ENCODE data around the gene LYRM4.

LYRM4 gene

DNA sequence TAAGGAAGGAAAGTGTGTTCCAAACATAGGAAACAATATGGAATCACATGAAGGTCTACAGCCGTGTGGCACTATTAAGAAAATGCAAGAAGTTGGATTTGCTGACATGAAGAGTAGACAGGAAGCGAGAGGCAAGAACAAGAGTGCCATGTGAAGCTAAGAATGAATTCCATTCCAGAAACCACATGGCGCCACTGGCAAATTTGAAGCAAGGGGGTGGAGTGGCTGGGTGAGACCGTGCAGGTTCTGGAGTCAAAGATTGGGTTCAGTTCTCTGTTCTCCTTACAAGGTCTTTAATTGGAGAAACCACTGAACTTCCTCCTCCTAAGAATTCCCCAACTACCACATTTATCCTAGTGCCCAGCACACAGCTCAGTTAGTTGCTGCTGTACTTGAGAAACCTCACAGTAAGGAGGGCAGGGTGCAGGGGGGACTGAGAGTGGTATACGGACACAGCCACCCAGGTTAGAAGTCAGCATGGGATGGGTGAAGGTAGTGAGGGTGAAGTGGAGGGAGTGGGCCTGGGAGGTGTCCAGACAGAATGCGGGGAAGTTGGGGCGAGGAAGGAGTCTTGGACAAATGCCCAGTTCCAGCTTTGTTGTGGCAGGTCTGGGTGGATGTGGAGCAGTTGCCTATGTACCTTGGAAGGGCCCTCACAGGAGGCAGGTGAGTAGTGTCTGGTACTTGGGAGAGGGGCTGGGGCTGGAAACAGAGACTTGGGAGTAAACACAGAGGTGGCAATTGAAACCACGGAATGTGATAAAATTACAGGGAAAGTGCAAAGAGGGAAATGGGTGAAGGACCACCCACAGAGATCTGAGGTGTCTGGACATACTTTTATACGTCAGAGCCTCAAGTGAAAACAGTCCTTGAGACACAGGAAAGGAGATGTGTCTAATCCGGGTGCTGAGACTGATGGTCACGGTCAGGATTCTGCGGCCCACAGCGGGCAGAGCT is 14.3 kb downstream of the LYRM4 start:
- H3K4me3 Mint-ChIP-seq = no peak overlapping the region
- H3K9me3 Mint-ChIP-seq = peaks cover 4% of the 10 kb centered on the region
- no peak for DNase-seq (ENCODE audit: low spot score)
- no peaks in the 10 kb centered on the region for H3K4me1 Mint-ChIP-seq (ENCODE audit: low read depth)
- H3K27me3 Mint-ChIP-seq (ENCODE audit: low read depth) = no peaks in the 10 kb centered on the region
- H3K27ac Mint-ChIP-seq = no peak overlapping the region
- H3K36me3 Mint-ChIP-seq (ENCODE audit: low read depth) = peaks cover 6% of the 10 kb centered on the region

DNA sequence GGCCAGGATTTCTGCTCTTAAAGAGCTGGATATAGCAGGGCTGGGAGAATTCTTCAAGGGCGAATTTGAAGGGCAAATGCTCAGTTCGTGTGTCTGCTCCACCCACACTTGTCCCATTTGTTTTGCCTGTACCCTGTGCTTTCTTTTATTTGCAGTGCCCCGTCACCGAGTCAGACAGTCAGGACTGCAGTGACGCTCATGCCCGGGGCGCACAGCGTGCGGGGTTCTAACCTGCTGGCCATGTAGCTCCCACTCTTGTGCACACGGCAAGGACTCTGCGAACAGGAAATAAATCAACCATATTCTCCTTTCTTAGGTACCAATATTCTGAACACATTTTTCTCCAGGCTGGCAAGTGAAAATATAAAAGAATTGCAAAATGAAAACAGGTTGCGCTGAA is 17.7 kb downstream of the LYRM4 start:
- Mint-ChIP-seq H3K27ac (no peak overlapping the region), H3K36me3 (ENCODE audit: low read depth) (no peaks in the 10 kb centered on the region), H3K4me1 (ENCODE audit: low read depth) (no peaks in the 10 kb centered on the region), H3K27me3 (ENCODE audit: low read depth) (no peaks in the 10 kb centered on the region), H3K4me3 (no peak overlapping the region), H3K9me3 (no peaks in the 10 kb centered on the region)
- DNase-seq (ENCODE audit: low spot score) = no peak

DNA sequence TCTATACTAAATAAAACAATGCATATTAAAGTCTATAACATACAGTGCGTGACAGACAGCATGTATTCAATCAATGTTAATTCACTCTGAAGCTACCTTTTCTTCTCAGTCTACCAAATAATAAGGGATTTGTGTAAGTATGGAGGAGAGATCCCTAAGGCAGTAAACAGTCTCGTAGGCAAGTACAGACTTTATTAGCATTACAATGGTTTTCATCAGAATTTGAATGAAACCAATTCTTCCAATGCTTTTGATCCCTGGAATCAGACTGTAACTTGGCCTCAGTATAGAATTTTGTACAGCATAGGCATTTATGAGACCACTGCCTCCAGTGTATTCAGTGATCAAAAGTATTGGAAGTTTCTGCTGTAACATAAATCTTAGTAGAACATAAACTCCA is 19.5 kb downstream of the LYRM4 start:
- Mint-ChIP-seq H3K27ac (no peak overlapping the region), H3K9me3 (no peaks in the 10 kb centered on the region), H3K27me3 (ENCODE audit: low read depth) (no peaks in the 10 kb centered on the region), H3K36me3 (ENCODE audit: low read depth) (no peaks in the 10 kb centered on the region), H3K4me3 (no peak overlapping the region), H3K4me1 (ENCODE audit: low read depth) (no peaks in the 10 kb centered on the region)
- DNase-seq (ENCODE audit: low spot score) = no peak

DNA sequence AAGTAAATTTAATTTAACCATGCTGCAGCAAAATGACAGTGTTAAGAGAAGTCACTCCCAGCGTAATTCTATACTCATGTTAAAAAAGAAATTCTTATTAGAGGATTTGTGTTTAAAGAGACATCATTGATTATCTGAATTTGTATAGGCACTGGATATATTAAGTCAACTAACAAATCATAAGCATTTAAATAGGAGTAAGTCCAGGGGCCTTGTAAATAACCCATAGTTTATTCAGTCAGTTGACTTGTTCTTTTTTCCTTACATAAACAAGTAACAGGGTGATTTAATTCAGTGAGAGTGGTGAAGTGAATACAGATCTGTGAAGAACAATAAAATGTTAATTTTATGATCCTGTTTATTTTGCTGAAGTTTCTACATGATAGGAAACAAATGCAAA is 22.4 kb downstream of the LYRM4 start:
- H3K27ac Mint-ChIP-seq = no peak overlapping the region

DNA sequence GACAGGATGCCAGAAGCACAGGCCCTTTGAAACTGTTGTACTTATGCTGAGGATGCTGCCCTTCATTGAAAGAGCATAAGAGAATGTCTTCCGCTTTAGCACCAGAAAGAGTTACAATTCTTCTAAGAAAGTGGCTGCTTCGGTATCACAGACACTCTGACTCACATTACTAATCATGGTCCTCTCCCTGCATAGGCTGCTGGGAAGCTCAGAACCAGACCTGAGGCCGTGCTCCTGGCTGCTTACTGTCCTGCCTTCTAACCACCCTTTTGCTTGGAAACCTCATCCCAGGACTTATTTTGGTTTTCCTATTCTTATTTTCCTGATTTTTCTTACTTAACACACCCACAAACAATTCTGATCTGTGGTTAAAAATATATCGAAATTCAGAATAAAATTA is 22.9 kb downstream of the LYRM4 start:
- no peaks in the 10 kb centered on the region for H3K9me3 Mint-ChIP-seq
- no peaks in the 10 kb centered on the region for H3K36me3 Mint-ChIP-seq (ENCODE audit: low read depth)
- H3K4me3 Mint-ChIP-seq = no peak overlapping the region

More for the DNA sequence above, 22.4 kb downstream of the LYRM4 start:
- Mint-ChIP-seq H3K4me3 (no peak overlapping the region), H3K36me3 (ENCODE audit: low read depth) (no peaks in the 10 kb centered on the region), H3K27me3 (ENCODE audit: low read depth) (no peaks in the 10 kb centered on the region), H3K4me1 (ENCODE audit: low read depth) (peaks cover 3% of the 10 kb centered on the region), H3K9me3 (no peaks in the 10 kb centered on the region)
- no peak for DNase-seq (ENCODE audit: low spot score)

DNA sequence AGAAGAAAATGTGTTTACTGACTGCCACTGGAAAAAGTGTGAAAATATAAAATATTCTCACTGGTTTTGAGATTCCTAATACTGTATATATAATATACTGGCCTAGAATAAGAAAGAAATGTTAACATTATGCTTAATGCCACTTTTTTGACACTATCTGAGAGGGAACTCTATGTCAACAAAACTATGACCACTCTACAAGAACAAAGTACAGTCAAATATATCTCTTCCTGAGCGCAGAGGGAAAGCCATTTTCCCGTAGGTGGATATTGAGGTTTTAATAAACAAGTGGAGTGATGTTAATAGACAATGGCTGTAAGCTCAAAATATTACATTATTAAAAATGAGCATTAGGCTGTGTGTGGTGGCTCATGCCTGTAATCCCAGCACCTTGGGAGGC is 24.9 kb downstream of the LYRM4 start:
- H3K27me3 Mint-ChIP-seq (ENCODE audit: low read depth) = no peaks in the 10 kb centered on the region
- no peak overlapping the region for H3K27ac Mint-ChIP-seq

More for the DNA sequence above, 22.9 kb downstream of the LYRM4 start:
- DNase-seq (ENCODE audit: low spot score) = no peak
- H3K27ac Mint-ChIP-seq = no peak overlapping the region
- H3K27me3 Mint-ChIP-seq (ENCODE audit: low read depth) = no peaks in the 10 kb centered on the region
- peaks cover 4% of the 10 kb centered on the region for H3K4me1 Mint-ChIP-seq (ENCODE audit: low read depth)

DNA sequence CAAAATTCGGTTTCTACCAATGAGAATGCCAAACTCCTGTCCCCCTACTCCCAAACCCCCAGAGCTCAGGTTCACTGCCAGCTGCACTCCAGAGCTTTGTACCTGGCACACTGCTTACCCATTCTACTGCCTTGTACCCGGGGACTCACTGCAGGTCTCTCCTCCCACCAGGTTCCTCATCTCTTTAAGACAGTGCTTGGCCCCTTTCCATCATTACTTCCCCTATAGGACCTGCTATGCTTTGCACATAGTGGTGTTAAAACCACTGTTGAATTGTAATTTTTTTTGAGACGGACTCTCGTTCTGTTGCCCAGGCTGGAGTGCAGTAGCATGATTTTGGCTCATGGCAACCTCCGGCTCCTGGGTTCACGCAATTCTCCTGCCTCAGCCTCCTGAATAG is 25.9 kb downstream of the LYRM4 start:
- Mint-ChIP-seq H3K36me3 (ENCODE audit: low read depth) (no peaks in the 10 kb centered on the region), H3K9me3 (no peaks in the 10 kb centered on the region), H3K4me3 (no peak overlapping the region), H3K4me1 (ENCODE audit: low read depth) (peaks cover 8% of the 10 kb centered on the region), H3K27me3 (ENCODE audit: low read depth) (no peaks in the 10 kb centered on the region), H3K27ac (no peak overlapping the region)
- no peak for DNase-seq (ENCODE audit: low spot score)

More for the DNA sequence above, 24.9 kb downstream of the LYRM4 start:
- Mint-ChIP-seq H3K9me3 (no peaks in the 10 kb centered on the region), H3K36me3 (ENCODE audit: low read depth) (no peaks in the 10 kb centered on the region), H3K4me3 (no peak overlapping the region), H3K4me1 (ENCODE audit: low read depth) (peaks cover 8% of the 10 kb centered on the region)
- no peak for DNase-seq (ENCODE audit: low spot score)

DNA sequence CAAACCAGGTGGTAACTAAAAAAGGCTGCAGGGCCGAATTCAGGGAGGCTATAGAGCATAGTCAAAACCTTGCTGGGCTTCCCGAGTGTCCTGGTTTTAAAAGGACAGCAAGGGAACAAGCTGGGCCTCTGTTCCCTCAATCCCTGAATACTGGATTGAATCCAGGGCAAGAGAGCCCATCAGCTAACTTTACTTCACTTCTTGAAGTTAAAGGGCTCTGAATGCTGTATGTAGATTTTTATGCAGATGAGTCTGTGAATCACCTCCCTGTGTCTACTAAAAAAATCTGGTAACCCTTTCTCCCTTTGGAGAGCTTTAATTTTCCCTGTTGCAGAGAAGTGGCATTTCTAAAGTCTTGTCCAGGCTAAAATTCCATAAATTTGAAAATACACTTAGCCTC is 29.5 kb downstream of the LYRM4 start:
- H3K27me3 Mint-ChIP-seq (ENCODE audit: low read depth) = no peaks in the 10 kb centered on the region
- no peak for DNase-seq (ENCODE audit: low spot score)
- H3K4me3 Mint-ChIP-seq = no peak overlapping the region
- no peaks in the 10 kb centered on the region for H3K36me3 Mint-ChIP-seq (ENCODE audit: low read depth)
- H3K27ac Mint-ChIP-seq = no peak overlapping the region
- H3K9me3 Mint-ChIP-seq = no peaks in the 10 kb centered on the region
- H3K4me1 Mint-ChIP-seq (ENCODE audit: low read depth) = peaks cover 8% of the 10 kb centered on the region

DNA sequence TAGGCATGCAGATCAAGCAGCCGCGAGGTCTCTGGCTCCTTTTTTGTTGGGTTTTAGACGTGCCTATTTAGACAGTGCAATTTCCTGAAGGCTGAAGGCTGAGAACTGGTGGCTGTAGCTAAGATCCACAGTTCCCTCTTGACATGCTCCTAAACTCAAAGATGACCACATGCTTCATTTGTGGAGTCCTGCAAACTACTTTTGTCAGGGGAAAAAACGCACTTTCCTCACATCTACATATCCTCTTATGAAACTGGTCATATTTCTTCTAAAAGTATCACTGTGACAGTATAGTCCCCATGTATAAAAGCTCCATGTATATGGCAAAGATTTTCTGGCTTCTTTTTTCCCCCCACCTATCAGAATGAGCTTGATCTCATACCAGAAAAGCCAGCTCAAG is 30.7 kb downstream of the LYRM4 start:
- H3K9me3 Mint-ChIP-seq = no peaks in the 10 kb centered on the region
- no peak overlapping the region for H3K27ac Mint-ChIP-seq
- H3K36me3 Mint-ChIP-seq (ENCODE audit: low read depth) = no peaks in the 10 kb centered on the region
- peaks cover 8% of the 10 kb centered on the region for H3K4me1 Mint-ChIP-seq (ENCODE audit: low read depth)
- no peaks in the 10 kb centered on the region for H3K27me3 Mint-ChIP-seq (ENCODE audit: low read depth)
- H3K4me3 Mint-ChIP-seq = no peak overlapping the region
- no peak for DNase-seq (ENCODE audit: low spot score)

DNA sequence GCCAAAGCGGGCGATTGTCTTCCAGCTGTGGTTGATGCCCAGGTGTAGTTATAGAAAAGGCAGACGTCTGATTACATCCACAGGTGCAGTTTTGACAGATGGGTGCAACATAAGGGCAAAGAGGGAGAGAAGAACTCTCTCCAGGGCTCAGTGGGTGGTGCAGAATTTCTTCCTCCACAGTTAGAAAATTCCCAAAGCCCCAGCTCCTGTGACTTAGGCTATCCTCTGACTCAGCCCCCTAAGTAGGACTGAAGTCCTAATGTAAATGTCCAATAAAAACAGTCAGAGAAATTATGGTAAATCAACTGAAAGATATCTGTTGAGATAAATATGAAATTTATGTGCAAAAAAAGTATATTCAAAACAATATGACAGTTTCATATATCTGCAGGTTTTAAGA is 31.4 kb downstream of the LYRM4 start:
- Mint-ChIP-seq H3K27ac (no peak overlapping the region), H3K27me3 (ENCODE audit: low read depth) (no peaks in the 10 kb centered on the region), H3K36me3 (ENCODE audit: low read depth) (no peaks in the 10 kb centered on the region), H3K4me1 (ENCODE audit: low read depth) (peaks cover 8% of the 10 kb centered on the region), H3K9me3 (no peaks in the 10 kb centered on the region), H3K4me3 (no peak overlapping the region)
- DNase-seq (ENCODE audit: low spot score) = no peak

DNA sequence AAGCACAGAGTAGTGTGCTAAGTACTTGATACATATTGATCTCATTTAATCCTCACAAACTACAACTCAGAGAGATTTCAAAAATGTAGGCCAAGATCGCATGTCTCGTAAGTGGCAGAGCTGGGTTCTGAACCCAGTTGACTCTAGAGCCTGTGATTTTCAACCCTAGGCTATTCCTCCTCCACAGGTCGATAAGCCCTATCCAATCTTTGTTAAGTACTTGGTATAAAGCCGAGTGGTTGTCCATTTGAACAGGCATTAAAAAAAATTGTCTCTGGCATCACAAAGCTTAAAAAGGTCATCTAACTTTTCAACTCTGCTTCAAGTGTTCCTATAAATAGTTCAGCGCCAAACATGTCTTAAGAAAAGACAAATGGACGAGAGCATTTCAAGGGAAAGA is 37.4 kb downstream of the LYRM4 start:
- H3K36me3 Mint-ChIP-seq (ENCODE audit: low read depth) = no peaks in the 10 kb centered on the region
- no peak overlapping the region for H3K4me3 Mint-ChIP-seq
- peaks cover 2% of the 10 kb centered on the region for H3K4me1 Mint-ChIP-seq (ENCODE audit: low read depth)
- DNase-seq (ENCODE audit: low spot score) = no peak
- H3K9me3 Mint-ChIP-seq = no peaks in the 10 kb centered on the region
- no peaks in the 10 kb centered on the region for H3K27me3 Mint-ChIP-seq (ENCODE audit: low read depth)
- no peak overlapping the region for H3K27ac Mint-ChIP-seq

DNA sequence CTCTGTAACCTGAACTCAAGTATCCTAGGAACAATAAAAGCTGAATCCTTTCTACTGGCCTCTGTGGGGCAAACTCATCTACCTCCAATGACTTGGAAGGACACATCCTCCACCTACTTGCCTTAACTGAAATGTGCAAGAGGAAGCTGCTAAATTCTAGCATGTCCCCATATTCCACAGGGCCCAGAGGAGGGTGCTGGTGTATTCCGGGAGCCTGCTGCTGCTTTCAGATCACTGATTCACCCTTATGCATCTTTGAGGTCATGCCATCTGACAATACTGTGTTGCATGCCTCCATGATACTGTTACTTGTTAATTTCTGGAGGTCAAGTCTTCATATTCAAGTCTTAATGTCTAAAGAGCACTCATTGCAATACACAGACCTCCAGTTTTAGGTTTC is 40.3 kb downstream of the LYRM4 start:
- no peaks in the 10 kb centered on the region for H3K36me3 Mint-ChIP-seq (ENCODE audit: low read depth)
- no peak for DNase-seq (ENCODE audit: low spot score)
- no peak overlapping the region for H3K4me3 Mint-ChIP-seq
- H3K27ac Mint-ChIP-seq = no peak overlapping the region
- no peaks in the 10 kb centered on the region for H3K27me3 Mint-ChIP-seq (ENCODE audit: low read depth)
- H3K4me1 Mint-ChIP-seq (ENCODE audit: low read depth) = peaks cover 2% of the 10 kb centered on the region
- no peaks in the 10 kb centered on the region for H3K9me3 Mint-ChIP-seq

DNA sequence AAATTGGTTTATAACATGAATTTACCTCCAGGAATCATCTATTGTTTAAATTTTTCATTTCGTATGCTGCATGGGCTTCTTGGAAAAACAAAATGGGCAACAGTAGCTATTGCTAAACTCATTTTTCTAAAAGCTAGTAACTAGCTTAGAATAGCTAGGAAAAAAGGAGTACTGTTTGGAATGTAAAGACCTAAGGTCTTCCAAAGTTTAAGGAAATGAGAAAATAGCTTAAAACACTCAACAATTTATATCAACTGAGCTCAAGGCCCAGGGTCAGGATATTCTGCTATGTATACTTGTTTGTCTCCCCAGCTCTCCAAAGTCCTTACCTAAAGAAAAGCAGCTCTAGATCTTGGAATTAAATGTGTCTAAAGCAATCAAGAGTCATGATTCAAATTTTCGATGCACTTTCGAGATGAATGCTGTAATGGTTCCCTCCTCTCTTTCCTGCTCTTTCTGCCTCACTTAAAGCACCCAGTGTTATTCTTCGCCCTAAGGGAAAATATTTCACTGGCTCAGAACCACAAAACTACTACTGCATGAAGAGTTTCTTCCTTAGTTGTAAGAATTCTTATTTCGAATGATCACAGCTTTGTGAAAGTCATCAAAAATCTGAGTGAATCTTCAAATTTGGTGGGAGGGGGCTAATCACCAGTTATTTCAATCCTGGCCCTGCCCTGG is 41.6 kb downstream of the LYRM4 start:
- Mint-ChIP-seq H3K36me3 (ENCODE audit: low read depth) (peaks cover 2% of the 10 kb centered on the region), H3K27me3 (ENCODE audit: low read depth) (no peaks in the 10 kb centered on the region)

DNA sequence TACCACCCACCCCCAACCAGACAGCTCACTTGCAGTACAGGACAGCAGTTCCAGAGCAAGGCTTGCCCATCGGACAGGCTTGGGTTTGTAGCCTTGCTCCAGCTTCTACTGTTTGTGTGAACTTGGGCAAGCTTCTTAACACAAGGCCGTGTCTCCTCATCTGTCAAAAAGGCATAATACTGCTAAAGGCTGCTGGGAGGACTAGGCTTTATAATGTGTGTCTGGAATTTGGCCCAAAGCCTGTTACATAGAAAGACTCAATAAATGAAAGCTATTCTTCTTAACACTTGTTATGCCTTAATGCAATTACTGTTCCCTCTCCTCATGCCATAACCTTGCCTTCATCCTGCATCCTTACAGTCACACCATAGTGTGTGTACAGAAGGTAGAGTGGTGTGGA is 43.4 kb downstream of the LYRM4 start:
- H3K27me3 Mint-ChIP-seq (ENCODE audit: low read depth) = no peaks in the 10 kb centered on the region
- no peak for DNase-seq (ENCODE audit: low spot score)
- peaks cover 5% of the 10 kb centered on the region for H3K36me3 Mint-ChIP-seq (ENCODE audit: low read depth)
- H3K27ac Mint-ChIP-seq = no peak overlapping the region
- no peak overlapping the region for H3K4me3 Mint-ChIP-seq
- H3K4me1 Mint-ChIP-seq (ENCODE audit: low read depth) = peaks cover 4% of the 10 kb centered on the region
- H3K9me3 Mint-ChIP-seq = no peaks in the 10 kb centered on the region

More for the DNA sequence above, 41.6 kb downstream of the LYRM4 start:
- H3K4me1 Mint-ChIP-seq (ENCODE audit: low read depth) = peaks cover 2% of the 10 kb centered on the region
- no peak for DNase-seq (ENCODE audit: low spot score)
- no peak overlapping the region for H3K27ac Mint-ChIP-seq
- H3K4me3 Mint-ChIP-seq = no peak overlapping the region
- no peaks in the 10 kb centered on the region for H3K9me3 Mint-ChIP-seq

Measured in T-helper 2 cell treated with Interferon-gamma antibody and Interleukin-4, amounts not matched to agents 5 μg/mL and 100 μg/mL, for 36 hours (primary cell).